ENCODE results near the gene CTSS.
A peak's percentile ranks its signal among the peaks of the same experiment; 100 is the strongest.
"Not testable (repeated sequence)": the region's sequence is repeated elsewhere in the genome, so short reads cannot be mapped to it uniquely, and the experiment has no call there.

The CTSS gene

GRCh38 chr1:150720098-150720497 is 45.5 kb downstream of the CTSS start:
- TF ChIP-seq, protein P1, sequence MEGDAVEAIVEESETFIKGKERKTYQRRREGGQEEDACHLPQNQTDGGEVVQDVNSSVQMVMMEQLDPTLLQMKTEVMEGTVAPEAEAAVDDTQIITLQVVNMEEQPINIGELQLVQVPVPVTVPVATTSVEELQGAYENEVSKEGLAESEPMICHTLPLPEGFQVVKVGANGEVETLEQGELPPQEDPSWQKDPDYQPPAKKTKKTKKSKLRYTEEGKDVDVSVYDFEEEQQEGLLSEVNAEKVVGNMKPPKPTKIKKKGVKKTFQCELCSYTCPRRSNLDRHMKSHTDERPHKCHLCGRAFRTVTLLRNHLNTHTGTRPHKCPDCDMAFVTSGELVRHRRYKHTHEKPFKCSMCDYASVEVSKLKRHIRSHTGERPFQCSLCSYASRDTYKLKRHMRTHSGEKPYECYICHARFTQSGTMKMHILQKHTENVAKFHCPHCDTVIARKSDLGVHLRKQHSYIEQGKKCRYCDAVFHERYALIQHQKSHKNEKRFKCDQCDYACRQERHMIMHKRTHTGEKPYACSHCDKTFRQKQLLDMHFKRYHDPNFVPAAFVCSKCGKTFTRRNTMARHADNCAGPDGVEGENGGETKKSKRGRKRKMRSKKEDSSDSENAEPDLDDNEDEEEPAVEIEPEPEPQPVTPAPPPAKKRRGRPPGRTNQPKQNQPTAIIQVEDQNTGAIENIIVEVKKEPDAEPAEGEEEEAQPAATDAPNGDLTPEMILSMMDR (IDR thresholded peaks at IDR 0.05; ENCODE audit: low read depth, low read length) = no peak
- no peak for DNase-seq (ENCODE audit: extremely low read depth, low read depth)

- TF ChIP-seq, protein P1 (IDR thresholded peaks at IDR 0.05; ENCODE audit: low read depth, low read length) = no peak
- no peak for DNase-seq (ENCODE audit: extremely low read depth, low read depth)
These were observed 47.2 kb downstream of the CTSS start for GRCh38 chr1:150718225-150718891.

DNA sequence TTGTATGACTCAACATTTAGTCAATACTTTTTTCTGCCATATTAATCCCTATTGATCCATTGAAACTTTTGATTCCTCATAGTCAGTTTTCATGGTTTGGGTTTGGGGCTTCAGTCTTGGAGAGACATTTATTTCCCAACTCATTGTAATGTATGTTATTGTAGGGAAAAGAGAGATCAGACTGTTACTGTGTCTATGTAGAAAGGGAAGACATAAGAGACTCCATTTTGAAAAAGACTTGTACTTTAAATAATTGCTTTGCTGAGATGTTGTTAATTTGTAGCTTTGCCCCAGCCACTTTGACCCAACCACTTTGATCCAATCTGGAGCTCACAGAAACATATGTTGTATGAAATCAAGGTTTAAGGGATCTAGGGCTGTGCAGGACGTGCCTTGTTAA is 56.5 kb downstream of the CTSS start:
- not testable (repeated sequence) for DNase-seq (ENCODE audit: extremely low read depth, low read depth)

- DNase-seq (ENCODE audit: extremely low read depth, low read depth) = no peak
These were observed 57.0 kb downstream of the CTSS start for GRCh38 chr1:150708595-150708994.

DNA sequence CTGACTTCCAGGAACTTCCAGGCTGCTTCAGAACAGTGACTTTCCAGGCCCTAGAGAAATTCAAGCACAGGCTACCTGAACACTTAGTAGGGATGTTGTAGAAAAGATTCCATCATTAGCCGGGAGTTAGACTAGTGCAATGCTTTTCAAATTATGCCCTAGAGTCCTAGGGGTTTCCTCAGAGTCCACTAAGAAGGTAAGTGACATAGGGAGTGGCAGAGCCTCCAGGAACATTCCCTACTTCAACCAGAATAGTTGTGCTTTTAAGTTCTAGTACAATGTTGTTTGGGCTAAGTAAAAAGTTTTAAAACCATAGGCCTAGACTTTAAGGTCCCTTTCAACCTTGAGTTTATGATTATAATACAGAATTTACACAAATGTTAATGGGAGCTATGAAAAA is 59.5 kb downstream of the CTSS start:
- no peak for DNase-seq (ENCODE audit: extremely low read depth, low read depth)
- TF ChIP-seq, protein P1 (IDR thresholded peaks at IDR 0.05; ENCODE audit: low read depth, low read length) = no peak

More at GRCh38 chr1:150708595-150708994, 57.0 kb downstream of the CTSS start:
- TF ChIP-seq, protein P1 (IDR thresholded peaks at IDR 0.05; ENCODE audit: low read depth, low read length) = no peak

DNA sequence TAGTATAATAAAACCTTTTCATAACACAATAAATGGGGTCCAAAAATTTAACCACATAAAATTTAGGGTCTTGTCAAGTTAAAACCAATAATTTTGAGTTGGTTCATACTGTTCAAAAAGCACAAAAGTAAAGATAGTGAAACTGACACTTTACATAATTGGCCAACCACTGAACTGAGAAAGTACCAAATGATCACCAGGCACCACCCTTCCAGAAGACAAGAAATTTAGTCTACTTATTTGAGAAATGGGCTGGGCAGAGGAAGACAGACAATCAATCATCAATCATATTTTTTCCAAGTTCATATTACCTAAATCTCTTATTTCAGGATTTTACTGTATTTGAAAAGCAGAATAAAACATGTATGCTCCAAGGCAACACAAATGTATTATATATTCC is 62.2 kb downstream of the CTSS start:
- TF ChIP-seq, protein P1 (IDR thresholded peaks at IDR 0.05; ENCODE audit: low read depth, low read length) = no peak
- no peak for DNase-seq (ENCODE audit: extremely low read depth, low read depth)

- peak; percentile 91 for DNase-seq (ENCODE audit: extremely low read depth, low read depth)
- TF ChIP-seq, protein P1 (IDR thresholded peaks at IDR 0.05; ENCODE audit: low read depth, low read length) = peak; percentile 27
These were observed 68.3 kb downstream of the CTSS start, which contains the start of gene GOLPH3L for GRCh38 chr1:150696995-150697927. Gene GOLPH3L, minus strand, starts transcription at chr1:150697154. Its CDS starts 2,316 bp downstream, at chr1:150694838.

All from AG09319 (cell line).